ENCODE data around the gene HJURP. TPM values are rescaled to one million over a fixed set of nuclear protein-coding genes. Genes with fewer than 3 reads are reported as not detected.
A peak's percentile ranks its signal among the peaks of the same experiment; 100 is the strongest.

HJURP gene
- total RNA-seq, 1 donor from 2014 or later, result 40.4 TPM

DNA sequence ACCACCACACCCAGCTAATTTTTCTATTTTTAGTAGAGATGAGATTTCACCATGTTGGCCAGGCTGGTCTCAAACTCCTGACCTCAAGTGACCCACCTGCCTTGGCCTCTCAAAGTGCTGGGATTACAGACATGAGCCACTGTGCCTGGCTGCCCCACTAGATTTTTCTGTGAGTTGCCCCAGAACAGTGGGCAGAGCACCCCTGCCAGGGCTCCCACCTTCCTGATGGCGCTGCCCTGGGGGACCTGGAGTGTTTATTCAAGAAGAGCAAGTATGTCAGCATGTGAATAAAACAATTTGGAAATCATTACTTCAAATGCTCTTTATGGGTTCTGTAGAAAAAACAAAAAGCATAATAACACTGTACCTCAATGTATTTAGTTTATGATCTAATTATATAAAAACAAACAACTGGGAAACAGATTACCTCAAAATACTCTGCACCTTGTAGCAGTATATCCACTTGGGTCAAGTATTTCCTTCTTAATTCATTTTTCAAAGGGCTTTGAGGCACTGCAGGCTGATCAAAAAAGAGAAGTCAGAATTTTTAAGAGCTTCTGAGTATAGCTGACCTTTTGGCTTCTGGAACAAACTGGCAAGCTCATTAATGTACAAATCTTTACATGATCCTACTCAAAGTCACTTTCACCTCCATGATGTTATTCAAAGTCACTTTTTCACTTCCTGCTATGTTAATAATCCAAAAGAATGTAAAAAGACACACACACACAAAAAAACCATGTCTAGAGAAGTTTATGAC is 8.9 kb downstream of the HJURP start:
- peaks cover 60% of the 10 kb centered on the region for H3K4me1 Mint-ChIP-seq (ENCODE audit: low read depth)

DNA sequence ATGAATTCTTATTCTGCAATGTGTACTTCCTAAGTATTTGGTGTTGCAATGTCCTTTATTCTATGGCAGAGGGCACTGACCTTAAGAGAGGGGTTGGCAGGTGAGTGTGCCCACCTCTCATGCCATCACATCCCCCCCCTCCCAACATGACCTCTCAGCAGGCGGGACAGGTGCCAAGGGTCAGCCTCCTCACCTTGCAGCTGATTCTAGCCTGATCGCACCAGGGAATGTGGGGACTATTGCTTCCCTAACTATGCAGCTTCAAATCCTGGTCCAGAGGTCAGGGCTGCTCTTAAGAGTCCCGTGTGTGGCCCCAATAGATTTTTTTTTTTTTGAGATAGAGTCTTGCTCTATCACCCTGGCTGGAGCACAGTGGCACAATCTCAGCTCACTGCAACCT is 9.5 kb downstream of the HJURP start:
- H3K27me3 Mint-ChIP-seq (ENCODE audit: insufficient read depth), result no peaks in the 10 kb centered on the region
- DNase-seq (ENCODE audit: low spot score), result no peak
- H3K4me1 Mint-ChIP-seq (ENCODE audit: low read depth), result peaks cover 60% of the 10 kb centered on the region
- no peak overlapping the region for H3K4me3 Mint-ChIP-seq
- intact Hi-C loops (cut with micrococcal nuclease), result no loop called here
- peaks cover 73% of the 10 kb centered on the region for H3K36me3 Mint-ChIP-seq (ENCODE audit: low read depth)
- H3K9me3 Mint-ChIP-seq, result no peaks in the 10 kb centered on the region
- no peak overlapping the region for H3K27ac Mint-ChIP-seq

More for the DNA sequence above, 8.9 kb downstream of the HJURP start:
- intact Hi-C loops (cut with micrococcal nuclease), result no loop called here
- H3K27me3 Mint-ChIP-seq (ENCODE audit: insufficient read depth), result no peaks in the 10 kb centered on the region
- H3K27ac Mint-ChIP-seq, result no peak overlapping the region
- peaks cover 66% of the 10 kb centered on the region for H3K36me3 Mint-ChIP-seq (ENCODE audit: low read depth)
- no peak overlapping the region for H3K4me3 Mint-ChIP-seq
- no peak for DNase-seq (ENCODE audit: low spot score)
- H3K9me3 Mint-ChIP-seq, result no peaks in the 10 kb centered on the region

- Mint-ChIP-seq H3K4me3 (no peak overlapping the region), H3K27me3 (ENCODE audit: insufficient read depth) (no peaks in the 10 kb centered on the region), H3K36me3 (ENCODE audit: low read depth) (peaks cover 71% of the 10 kb centered on the region), H3K27ac (no peak overlapping the region), H3K9me3 (no peaks in the 10 kb centered on the region), H3K4me1 (ENCODE audit: low read depth) (peaks cover 59% of the 10 kb centered on the region)
- intact Hi-C loops (cut with micrococcal nuclease), result no loop called here
- no peak for DNase-seq (ENCODE audit: low spot score)
These were observed 10.1 kb downstream of the HJURP start for GRCh38 chr2:233844064-233844807.

DNA sequence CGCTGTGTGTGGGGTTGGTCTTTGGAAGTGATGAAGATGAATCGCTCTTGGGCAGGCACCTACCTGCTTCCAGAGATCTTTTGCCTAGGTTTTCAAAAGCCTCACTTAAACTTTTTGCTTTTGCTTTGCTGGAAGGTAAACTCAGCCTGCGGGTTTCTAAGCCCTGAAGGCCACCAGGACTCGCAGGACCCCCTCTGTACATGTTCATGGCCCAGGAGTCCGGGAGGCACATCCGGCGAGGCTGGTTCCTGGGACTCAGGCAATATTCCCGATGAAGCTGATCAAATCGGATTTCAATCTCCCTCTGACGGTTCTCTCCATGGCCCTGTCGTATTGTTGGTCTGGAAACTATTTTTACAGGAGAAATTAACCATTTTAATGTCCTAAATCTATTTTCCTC is 13.2 kb downstream of the HJURP start:
- no peak overlapping the region for H3K27ac Mint-ChIP-seq
- no peak overlapping the region for H3K4me3 Mint-ChIP-seq
- H3K27me3 Mint-ChIP-seq (ENCODE audit: insufficient read depth), result no peaks in the 10 kb centered on the region
- H3K36me3 Mint-ChIP-seq (ENCODE audit: low read depth), result peaks cover 74% of the 10 kb centered on the region
- intact Hi-C loops (cut with micrococcal nuclease), result no loop called here
- no peaks in the 10 kb centered on the region for H3K9me3 Mint-ChIP-seq
- H3K4me1 Mint-ChIP-seq (ENCODE audit: low read depth), result peaks cover 58% of the 10 kb centered on the region
- no peak for DNase-seq (ENCODE audit: low spot score)

DNA sequence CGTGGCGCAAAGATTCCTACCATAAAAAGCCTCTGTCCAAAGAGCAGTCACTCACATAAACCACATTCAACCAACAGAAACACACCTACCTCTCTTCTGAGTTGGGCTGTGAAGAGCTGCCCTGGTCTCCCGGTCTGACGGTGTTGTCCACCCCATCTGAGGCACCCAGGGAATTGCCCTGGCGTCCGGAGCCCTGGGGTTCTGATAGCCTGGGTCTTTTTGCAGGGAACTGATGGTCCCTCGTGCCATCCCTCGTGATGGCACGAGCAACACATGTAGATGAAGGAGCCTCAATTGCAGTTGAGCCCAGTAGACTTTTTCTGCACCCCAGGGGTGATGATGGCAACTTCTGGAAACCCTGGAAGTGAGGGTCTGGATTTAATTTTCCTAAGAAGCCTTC is 13.8 kb downstream of the HJURP start:
- H3K9me3 Mint-ChIP-seq, result no peaks in the 10 kb centered on the region
- intact Hi-C loops (cut with micrococcal nuclease), result no loop called here
- peaks cover 58% of the 10 kb centered on the region for H3K4me1 Mint-ChIP-seq (ENCODE audit: low read depth)

DNA sequence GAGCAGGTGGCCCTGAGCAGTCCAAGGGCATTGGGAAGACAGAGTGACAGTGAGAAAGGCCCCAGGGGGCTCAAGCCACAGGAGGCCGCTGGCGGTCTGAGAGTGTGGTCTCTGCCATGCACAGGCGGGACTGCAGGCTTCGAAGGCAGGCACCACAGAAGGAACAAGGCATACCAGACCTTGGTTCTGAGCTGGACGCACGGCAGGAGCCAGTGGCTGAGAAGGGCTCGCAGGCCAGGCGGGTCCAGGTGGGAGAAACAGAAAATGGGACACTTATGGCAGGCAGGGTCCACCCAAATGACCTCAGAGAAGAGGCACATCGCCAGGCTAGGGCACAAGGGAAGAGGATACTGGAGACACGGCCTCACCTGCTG is 14.9 kb downstream of the HJURP start:
- DNase-seq (ENCODE audit: low spot score), result no peak
- Mint-ChIP-seq H3K4me1 (ENCODE audit: low read depth) (peaks cover 58% of the 10 kb centered on the region), H3K4me3 (no peak overlapping the region), H3K27me3 (ENCODE audit: insufficient read depth) (no peaks in the 10 kb centered on the region), H3K36me3 (ENCODE audit: low read depth) (peaks cover 83% of the 10 kb centered on the region), H3K9me3 (no peaks in the 10 kb centered on the region), H3K27ac (peak overlapping the region; percentile 40)
- intact Hi-C loops (cut with micrococcal nuclease), result no loop called here

More for the DNA sequence above, 13.8 kb downstream of the HJURP start:
- H3K4me3 Mint-ChIP-seq, result no peak overlapping the region
- no peak for DNase-seq (ENCODE audit: low spot score)
- H3K36me3 Mint-ChIP-seq (ENCODE audit: low read depth), result peaks cover 75% of the 10 kb centered on the region
- no peaks in the 10 kb centered on the region for H3K27me3 Mint-ChIP-seq (ENCODE audit: insufficient read depth)
- H3K27ac Mint-ChIP-seq, result no peak overlapping the region

- Mint-ChIP-seq H3K4me3 (no peak overlapping the region), H3K9me3 (no peaks in the 10 kb centered on the region), H3K27ac (peak overlapping the region; percentile 40), H3K36me3 (ENCODE audit: low read depth) (peaks cover 80% of the 10 kb centered on the region), H3K27me3 (ENCODE audit: insufficient read depth) (no peaks in the 10 kb centered on the region), H3K4me1 (ENCODE audit: low read depth) (peaks cover 55% of the 10 kb centered on the region)
- no peak for DNase-seq (ENCODE audit: low spot score)
- intact Hi-C loops (cut with micrococcal nuclease), result no loop called here
These were observed 15.4 kb downstream of the HJURP start for GRCh38 chr2:233838726-233839446.

- intact Hi-C loops (cut with micrococcal nuclease), result no loop called here
- Mint-ChIP-seq H3K36me3 (ENCODE audit: low read depth) (peaks cover 76% of the 10 kb centered on the region), H3K9me3 (no peaks in the 10 kb centered on the region), H3K4me3 (no peak overlapping the region), H3K27ac (peak overlapping the region; percentile 37), H3K27me3 (ENCODE audit: insufficient read depth) (no peaks in the 10 kb centered on the region), H3K4me1 (ENCODE audit: low read depth) (peaks cover 48% of the 10 kb centered on the region)
- DNase-seq (ENCODE audit: low spot score), result no peak
These were observed 16.1 kb downstream of the HJURP start for GRCh38 chr2:233838251-233838650.

GRCh38 chr2:233837694-233838229 is 16.6 kb downstream of the HJURP start:
- intact Hi-C loops (cut with micrococcal nuclease), result no loop called here
- Mint-ChIP-seq H3K27ac (peak overlapping the region; percentile 37), H3K9me3 (no peaks in the 10 kb centered on the region)

GRCh38 chr2:233836359-233836758 is 18.0 kb downstream of the HJURP start:
- DNase-seq (ENCODE audit: low spot score), result no peak
- Mint-ChIP-seq H3K27me3 (ENCODE audit: insufficient read depth) (no peaks in the 10 kb centered on the region), H3K4me1 (ENCODE audit: low read depth) (peaks cover 39% of the 10 kb centered on the region), H3K4me3 (no peak overlapping the region), H3K9me3 (no peaks in the 10 kb centered on the region), H3K27ac (no peak overlapping the region), H3K36me3 (ENCODE audit: low read depth) (peaks cover 60% of the 10 kb centered on the region)
- intact Hi-C loops (cut with micrococcal nuclease), result no loop called here

More at GRCh38 chr2:233837694-233838229, 16.6 kb downstream of the HJURP start:
- DNase-seq (ENCODE audit: low spot score), result no peak
- Mint-ChIP-seq H3K36me3 (ENCODE audit: low read depth) (peaks cover 72% of the 10 kb centered on the region), H3K27me3 (ENCODE audit: insufficient read depth) (no peaks in the 10 kb centered on the region), H3K4me3 (no peak overlapping the region), H3K4me1 (ENCODE audit: low read depth) (peaks cover 47% of the 10 kb centered on the region)

GRCh38 chr2:233835230-233836186 is 18.8 kb downstream of the HJURP start:
- H3K4me3 Mint-ChIP-seq, result no peak overlapping the region

DNA sequence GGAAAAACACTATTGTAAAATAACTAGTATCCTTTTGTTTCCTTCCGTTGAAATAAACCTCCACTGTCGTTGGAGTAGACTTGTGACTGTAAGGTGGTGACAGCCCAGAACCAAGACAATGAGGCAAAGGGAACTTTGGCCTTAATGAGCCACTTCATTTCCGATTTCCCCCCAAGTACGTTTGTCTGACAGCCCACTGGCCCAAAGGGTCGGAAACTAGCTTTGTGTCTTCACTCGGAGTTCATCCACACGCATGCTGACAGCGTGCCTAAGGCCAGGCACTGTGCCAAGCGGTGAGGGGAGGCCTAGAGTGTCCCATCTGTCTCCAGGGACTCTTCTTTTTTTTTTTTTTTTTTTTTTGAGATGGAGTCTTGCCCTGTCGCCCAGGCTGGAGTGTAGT is 21.0 kb downstream of the HJURP start:
- no peak overlapping the region for H3K27ac Mint-ChIP-seq
- peaks cover 13% of the 10 kb centered on the region for H3K4me1 Mint-ChIP-seq (ENCODE audit: low read depth)
- no peaks in the 10 kb centered on the region for H3K9me3 Mint-ChIP-seq
- no peaks in the 10 kb centered on the region for H3K27me3 Mint-ChIP-seq (ENCODE audit: insufficient read depth)
- no peak overlapping the region for H3K4me3 Mint-ChIP-seq
- intact Hi-C loops (cut with micrococcal nuclease), result no loop called here
- H3K36me3 Mint-ChIP-seq (ENCODE audit: low read depth), result peaks cover 34% of the 10 kb centered on the region
- no peak for DNase-seq (ENCODE audit: low spot score)

More at GRCh38 chr2:233835230-233836186, 18.8 kb downstream of the HJURP start:
- DNase-seq (ENCODE audit: low spot score), result no peak
- intact Hi-C loops (cut with micrococcal nuclease), result no loop called here
- peaks cover 30% of the 10 kb centered on the region for H3K4me1 Mint-ChIP-seq (ENCODE audit: low read depth)
- H3K36me3 Mint-ChIP-seq (ENCODE audit: low read depth), result peaks cover 51% of the 10 kb centered on the region
- no peak overlapping the region for H3K27ac Mint-ChIP-seq
- H3K9me3 Mint-ChIP-seq, result no peaks in the 10 kb centered on the region
- no peaks in the 10 kb centered on the region for H3K27me3 Mint-ChIP-seq (ENCODE audit: insufficient read depth)

Data from activated T-helper 1 cell treated with anti-CD3 and anti-CD28 coated beads, Interleukin-12 subunit alpha, Interleukin-12 subunit beta, Interleukin-2, Interleukin-4 antibody, amounts not matched to agents 30 ng/mL and 10 ng/mL and 1 ng/mL, durations not matched to agents 14 hours and 24 hours and 36 hours (primary cell).